Germinal center (tissue), 1 donor: ENCODE results near the gene MAPK10.
A peak's percentile ranks its signal among the peaks of the same experiment; 100 is the strongest.
"Not testable (repeated sequence)": the region's sequence is repeated elsewhere in the genome, so short reads cannot be mapped to it uniquely, and the experiment has no call there.

ENCODE experiments used
- DNase-seq: peaks from one replicate; pipeline ENCODE4 v3.0.0; 2012; ENCODE audit warnings: mixed read lengths, low spot score

Gene MAPK10

GRCh38 chr4:86107112-86107511 is 252.7 kb downstream of the MAPK10 start:
- no peak for DNase-seq

GRCh38 chr4:86106475-86106874 is 253.4 kb downstream of the MAPK10 start:
- DNase-seq, result no peak

DNA sequence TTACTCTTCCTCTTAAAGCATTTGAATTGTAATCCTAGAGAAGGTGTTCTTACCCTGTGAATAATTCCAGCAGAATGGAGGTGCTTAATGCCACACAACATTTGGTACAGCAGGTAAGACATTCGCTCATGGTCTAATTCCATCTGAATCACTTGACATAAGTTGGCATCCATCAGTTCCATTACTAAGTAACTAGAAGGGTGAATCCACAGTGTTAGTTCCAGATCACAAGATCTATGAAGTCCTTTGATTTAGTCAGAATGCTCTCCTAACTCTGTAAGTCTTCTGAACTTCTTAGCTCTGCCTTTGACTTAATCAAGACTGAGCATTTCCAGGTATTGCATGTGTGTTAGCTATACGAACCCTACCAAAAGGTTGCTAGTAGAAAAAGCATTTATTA is 258.0 kb downstream of the MAPK10 start:
- DNase-seq, result no peak

DNA sequence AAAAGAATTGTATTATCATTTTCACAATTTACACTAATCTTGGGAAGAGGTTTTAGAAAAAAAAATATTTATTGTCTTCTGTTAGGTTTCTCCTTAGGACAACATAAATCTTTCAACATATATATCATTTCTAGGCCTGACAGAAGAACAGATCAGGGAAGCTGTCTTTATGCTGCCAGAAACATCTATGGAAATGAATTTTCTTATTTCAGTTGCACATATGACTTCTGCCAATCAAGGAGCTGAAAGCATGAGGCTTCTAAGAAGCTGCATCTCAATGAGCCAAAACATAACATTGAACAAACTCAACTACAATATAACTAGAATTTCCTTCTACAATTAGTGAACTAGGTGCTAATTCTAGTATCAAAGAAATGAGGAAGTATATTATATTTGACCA is 258.4 kb downstream of the MAPK10 start:
- no peak for DNase-seq

DNA sequence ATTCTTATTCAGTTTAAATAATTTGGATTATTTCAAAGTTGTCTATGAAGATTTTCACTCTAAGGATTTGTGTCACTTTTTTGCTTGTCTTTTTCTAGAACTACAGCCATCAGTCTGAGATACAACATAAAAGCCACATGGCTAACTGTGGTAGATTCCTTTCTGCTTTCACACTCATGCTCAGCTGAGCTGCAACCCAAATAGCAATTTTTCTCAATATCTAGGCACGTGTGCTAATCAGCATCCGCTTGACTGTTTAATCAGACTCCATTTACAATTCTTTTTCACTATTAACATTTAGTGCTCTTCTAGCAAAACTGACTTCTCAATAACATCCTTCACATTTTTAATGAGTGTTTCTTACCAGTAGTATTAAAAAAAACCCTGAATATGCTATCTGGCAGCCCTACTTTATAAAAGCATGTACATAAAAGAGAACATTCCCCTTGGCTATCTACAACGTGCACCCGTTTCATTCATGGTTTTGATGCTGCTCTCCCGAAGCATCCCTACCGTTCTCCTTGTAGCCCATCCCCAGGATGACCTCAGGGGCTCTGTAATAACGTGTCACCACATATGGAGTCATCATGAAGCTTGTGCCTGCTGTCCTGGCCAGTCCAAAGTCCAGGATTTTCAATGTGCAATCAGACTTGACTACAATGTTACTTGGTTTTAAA is 259.2 kb downstream of the MAPK10 start:
- DNase-seq, result no peak

GRCh38 chr4:86099348-86099747 is 260.5 kb downstream of the MAPK10 start:
- no peak for DNase-seq

DNA sequence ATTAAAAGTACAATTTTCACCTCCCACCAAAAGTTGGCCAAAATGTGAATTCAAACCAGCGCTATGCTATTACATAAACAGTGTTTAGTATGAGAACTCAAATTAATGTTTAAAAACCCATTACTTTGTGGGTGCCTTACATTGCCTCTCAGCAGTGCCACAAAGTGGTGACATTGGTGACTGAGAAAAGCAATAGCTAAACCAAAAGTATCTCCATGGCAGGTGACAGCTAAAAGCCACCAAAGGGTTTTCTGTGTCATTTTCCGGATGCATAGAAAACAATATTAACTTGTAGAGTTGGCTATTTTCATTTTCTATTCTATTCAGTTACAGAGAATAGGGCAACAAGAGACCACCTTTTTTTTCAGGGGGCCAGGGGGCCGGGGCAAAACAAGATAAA is 261.2 kb downstream of the MAPK10 start:
- DNase-seq, result no peak

DNA sequence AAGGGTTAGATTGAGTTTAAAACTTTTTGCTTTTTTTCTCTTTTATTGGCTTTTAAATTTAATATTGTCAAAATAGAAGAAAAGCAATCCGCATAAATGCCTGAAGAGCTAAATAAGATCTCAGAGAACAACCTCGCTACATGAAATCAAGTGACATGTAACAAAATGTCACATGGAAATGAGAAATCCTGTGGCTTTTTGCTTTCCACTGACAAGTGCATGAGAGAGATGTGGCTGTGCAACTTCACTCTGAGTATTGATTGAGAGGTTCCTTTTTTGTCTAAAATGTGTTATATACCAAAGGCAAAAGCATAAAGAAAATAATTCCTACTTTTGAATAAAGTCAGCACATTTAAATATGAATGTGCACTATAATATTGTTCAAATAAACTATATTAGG is 263.5 kb downstream of the MAPK10 start:
- DNase-seq, result no peak

DNA sequence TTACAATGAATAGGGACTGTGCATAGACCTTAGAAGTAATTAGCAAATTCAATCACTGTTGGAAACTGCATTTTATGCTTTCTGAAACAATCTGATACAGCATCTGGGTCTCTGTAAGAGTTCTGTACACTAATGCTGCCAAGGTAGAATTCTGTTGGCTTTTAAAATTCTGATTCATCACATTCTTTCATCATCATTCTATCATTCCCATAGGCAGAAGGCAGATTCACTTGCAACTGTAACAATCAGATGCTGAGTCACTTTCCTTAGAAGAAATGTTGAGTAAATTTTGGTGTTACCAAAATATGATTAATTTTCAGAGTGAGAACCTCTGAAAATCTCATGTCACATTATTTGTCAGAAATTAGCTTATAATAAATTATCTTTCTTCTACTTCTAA is 267.2 kb downstream of the MAPK10 start:
- DNase-seq, result no peak

GRCh38 chr4:86091201-86091600 is 268.7 kb downstream of the MAPK10 start:
- no peak for DNase-seq

DNA sequence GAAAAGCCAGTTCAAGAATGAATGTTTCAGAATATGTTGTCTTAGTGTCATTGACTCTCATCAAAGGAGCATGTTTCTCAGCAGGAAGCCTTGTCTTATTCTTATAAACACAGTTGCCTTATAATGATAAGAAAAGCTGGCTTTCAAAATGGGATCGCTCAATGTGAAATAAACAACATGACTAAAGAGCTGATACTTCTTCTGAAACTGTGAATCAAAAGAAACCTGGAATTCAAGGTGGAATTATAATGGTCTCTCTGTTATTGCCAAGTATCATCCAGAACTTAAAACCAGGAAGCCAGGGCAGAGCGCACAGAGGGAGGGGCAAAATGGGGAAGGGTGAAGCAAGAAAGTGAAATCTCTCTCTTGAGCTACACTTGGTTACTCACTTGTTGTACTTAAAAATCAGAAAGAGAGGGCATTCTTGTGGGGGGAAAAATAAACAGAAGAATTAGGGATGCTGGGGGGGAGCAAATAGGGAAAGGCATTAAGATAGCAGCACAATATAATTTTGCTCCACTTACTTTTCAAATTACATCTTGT is 270.0 kb downstream of the MAPK10 start:
- no peak for DNase-seq

DNA sequence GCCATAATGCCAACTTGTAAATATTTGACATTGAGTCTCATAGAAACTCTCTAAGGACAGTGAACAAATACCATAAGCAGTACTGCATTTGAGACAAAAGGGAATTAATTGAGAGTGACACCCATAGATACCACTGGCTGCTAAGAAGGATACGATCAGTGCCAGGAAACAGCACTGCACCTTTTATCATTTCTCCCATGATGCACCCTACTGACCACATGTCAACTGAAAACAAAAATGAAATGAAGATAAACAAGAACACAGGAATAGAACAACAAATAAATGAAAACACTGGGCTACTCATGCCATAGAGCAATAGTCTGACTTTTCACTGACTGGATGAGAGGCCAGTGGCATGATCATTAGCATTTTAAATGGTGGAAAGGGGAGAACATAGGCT is 270.8 kb downstream of the MAPK10 start:
- no peak for DNase-seq

GRCh38 chr4:86075796-86076195 is 284.1 kb downstream of the MAPK10 start:
- DNase-seq, result not testable (repeated sequence)

DNA sequence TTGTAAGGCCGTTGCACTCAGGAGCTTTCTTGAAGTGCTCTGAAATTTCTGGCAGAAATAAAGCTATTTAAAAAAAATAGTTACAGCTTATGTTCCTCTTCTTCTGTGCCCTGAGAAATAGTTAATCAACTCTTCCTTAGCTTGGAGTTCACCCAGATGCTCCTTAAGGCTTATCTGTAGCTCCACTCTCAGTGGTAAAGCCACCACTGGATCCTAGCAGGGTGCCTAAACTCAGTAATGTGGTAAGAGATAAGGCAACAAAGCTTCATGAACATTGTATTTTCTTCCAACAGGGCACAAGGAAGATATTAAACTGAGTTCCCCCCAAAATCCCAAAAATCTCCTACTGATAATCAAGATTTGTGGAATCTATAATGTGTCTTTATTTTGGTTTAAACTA is 299.5 kb downstream of the MAPK10 start:
- DNase-seq, result no peak

DNA sequence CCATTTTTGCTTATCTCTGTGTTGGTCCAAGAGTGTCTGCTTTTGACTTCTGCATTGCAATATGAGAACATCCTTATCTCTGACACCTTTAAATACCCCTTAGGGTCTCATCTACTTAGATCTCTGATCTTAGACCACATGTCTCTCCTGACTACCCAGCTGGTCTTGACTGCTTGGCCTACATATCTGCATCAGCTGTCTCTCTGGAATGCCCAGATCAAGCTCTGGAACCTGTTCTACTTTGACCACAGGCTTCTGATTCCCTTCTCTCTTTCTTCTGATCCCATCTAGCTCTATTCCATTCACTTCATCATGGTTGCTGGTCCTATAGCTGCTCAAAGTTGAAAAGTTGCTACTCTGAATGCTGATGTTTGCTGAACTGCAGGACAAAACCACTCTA is 301.2 kb downstream of the MAPK10 start:
- DNase-seq, result no peak

GRCh38 chr4:86055898-86056297 is 304.0 kb downstream of the MAPK10 start:
- no peak for DNase-seq

DNA sequence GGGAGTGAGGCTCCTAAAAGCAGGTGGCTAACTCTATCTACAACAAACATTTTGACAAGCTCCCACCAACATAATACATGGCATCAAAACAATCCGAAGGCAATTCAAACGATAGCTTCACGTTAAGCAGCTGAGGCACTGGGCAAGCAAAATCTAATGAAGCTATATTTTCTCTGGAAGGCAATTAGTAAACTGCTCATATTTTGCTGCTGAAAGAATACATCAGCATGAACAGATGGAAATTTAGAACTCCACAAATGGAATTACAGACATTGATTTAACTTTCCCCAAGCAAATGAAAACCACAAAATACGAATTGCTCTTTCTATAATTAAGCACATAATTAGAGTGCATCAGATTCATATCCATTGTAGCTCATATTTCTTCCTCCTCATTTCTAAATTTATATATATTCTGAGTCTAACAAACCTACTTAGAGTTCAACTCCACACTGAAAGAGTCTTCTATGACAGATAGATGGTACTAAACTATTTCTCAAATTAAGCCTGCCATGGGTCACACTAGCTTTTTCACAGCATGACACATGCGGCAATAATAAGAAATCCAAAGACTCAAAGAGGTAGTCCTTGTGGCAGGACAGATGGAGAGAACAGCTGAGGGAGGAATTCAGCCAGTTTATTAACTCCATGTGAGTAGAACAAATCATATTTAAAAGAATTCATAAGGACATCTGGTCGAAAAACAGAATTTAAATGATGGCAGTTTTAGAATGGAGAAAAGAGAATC is 305.4 kb downstream of the MAPK10 start:
- no peak for DNase-seq

- DNase-seq, result no peak
Measured at GRCh38 chr4:86050496-86050895, 309.4 kb downstream of the MAPK10 start.

- DNase-seq, result no peak
Measured at GRCh38 chr4:86048426-86048825, 311.4 kb downstream of the MAPK10 start.

DNA sequence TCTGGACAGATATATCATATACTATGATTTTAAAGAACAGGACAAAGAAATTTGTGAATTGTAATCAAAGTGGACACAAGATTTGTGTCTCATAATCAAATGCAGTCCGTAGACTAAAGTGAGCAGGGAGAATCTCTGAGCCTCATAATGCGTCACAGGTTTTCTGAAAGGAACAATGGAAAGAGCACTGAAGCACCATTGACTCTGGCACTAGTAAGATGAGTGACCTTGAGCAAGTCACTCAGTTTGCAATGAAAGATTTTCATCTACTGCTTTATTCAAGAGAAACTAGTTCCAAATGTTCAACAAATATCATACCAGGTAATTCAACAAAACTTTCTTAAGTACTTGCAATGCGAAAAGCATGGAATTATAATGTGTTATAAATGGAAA is 315.3 kb downstream of the MAPK10 start:
- DNase-seq, result no peak

DNA sequence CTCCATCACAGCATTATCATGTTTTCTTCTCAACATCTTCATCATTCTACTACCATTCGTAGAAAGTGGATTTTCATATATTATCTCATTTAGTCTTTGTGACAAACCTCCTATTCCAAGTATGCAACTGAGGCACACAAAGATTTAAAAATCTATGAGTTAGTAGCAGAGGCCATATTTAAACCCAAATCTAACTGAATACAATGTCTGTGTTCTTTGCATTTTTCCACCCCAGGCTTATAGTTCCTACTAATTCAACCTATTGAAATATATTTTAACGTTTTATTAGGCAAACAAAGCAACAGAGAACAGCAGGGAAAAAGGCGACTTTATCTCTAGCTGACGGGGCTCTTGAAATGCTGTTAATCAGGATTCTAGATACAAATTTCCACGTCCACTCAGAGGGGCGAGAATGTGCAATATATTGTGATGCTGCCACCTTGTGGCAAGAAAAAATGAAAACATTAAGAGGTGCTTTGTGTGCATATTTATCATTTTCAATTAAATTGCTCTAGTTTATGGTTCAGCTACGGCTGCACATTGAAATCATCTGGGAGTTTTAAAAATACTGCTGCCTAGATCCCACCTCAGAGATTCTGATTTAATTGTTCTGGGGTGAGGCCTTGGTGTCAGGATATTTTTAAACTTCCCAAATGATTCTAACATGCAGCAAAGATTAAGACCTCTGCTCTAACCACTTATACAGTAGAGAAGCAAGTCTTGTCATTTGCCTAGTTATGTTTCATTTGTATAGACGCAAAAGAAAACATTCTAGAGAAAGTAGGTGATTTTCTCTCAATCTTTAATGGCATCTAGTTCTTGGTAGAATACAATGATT is 315.9 kb downstream of the MAPK10 start:
- peak; percentile 12 for DNase-seq

DNA sequence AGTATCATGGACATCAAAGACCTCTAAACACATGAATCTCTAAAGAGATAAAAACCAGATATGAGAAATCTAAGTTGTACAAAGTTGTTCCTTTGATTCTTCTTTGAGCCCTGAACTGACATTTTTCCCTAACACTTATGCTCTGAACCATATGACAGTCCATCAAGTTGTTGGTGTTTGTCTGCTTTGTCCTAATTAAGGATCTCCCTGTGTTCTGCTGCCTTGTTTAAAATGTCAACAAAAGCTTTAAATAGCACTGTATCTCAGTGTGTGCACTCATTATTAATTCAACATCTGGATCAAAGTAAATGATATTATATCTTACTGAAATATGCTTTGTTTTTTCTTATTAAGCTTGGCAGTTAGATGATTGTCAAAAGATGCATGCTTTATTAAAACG is 321.8 kb downstream of the MAPK10 start:
- DNase-seq, result no peak

GRCh38 chr4:86036736-86037135 is 323.1 kb downstream of the MAPK10 start:
- DNase-seq, result no peak
